Nephron (organoid): ENCODE measurements around the gene SEMA5A.

Experiments used
- H3K27ac Mint-ChIP-seq, 3 experiments: 2 replicates each; pipeline ENCODE4 v1.8.0; 2020; ENCODE audit warnings: mixed read lengths in 3 of 3, mild to moderate bottlenecking in 2 of 3, moderate library complexity in 1 of 3
- H3K27me3 Mint-ChIP-seq: 2 replicates; pipeline ENCODE4 v1.8.0; 2021; ENCODE audit warnings: low read depth, mild to moderate bottlenecking, moderate library complexity, mixed read lengths
- H3K36me3 Mint-ChIP-seq: 2 replicates; pipeline ENCODE4 v1.8.0; 2020; ENCODE audit warnings: low read depth, mixed read lengths
- H3K4me1 Mint-ChIP-seq: 2 replicates; pipeline ENCODE4 v1.8.0; 2020; ENCODE audit warnings: mixed read lengths
- H3K4me3 Mint-ChIP-seq, 3 experiments: 2 replicates each; pipeline ENCODE4 v1.8.0; 2020; ENCODE audit warnings: mild to moderate bottlenecking in 3 of 3, mixed read lengths in 3 of 3, moderate library complexity in 2 of 3
- H3K9me3 Mint-ChIP-seq: 2 replicates; pipeline ENCODE4 v1.8.0; 2020; ENCODE audit warnings: mixed read lengths
- CTCF ChIP-seq, 3 experiments: fragments of 200-600 bp; sonication (generic); IDR thresholded peaks; one replicate each; pipeline ENCODE4 v1.5.0; 2021; ENCODE audit warnings: antibody characterized with exemption in 3 of 3; ENCODE audit not compliant: unreplicated experiment in 3 of 3

Gene SEMA5A

GRCh38 chr5:9347032-9347431 is 198.8 kb downstream of the SEMA5A start:
- no peak overlapping the region for H3K4me3 Mint-ChIP-seq

GRCh38 chr5:9344751-9345240 is 201.1 kb downstream of the SEMA5A start:
- H3K36me3 Mint-ChIP-seq, result peaks cover 4% of the 10 kb centered on the region
- peak overlapping the region in 1 of 3 experiments; percentile 71 for H3K27ac Mint-ChIP-seq
- no peak for TF ChIP-seq CTCF (IDR thresholded peaks at IDR 0.05; ENCODE audit: unreplicated experiment in 3 of 3)
- H3K9me3 Mint-ChIP-seq, result no peaks in the 10 kb centered on the region
- no peak overlapping the region for H3K4me3 Mint-ChIP-seq
- no peaks in the 10 kb centered on the region for H3K27me3 Mint-ChIP-seq
- H3K4me1 Mint-ChIP-seq, result peaks cover 12% of the 10 kb centered on the region

More at GRCh38 chr5:9347032-9347431, 198.8 kb downstream of the SEMA5A start:
- no peak overlapping the region for H3K27ac Mint-ChIP-seq
- no peak for TF ChIP-seq CTCF (IDR thresholded peaks at IDR 0.05; ENCODE audit: unreplicated experiment in 3 of 3)
- no peaks in the 10 kb centered on the region for H3K4me1 Mint-ChIP-seq
- H3K27me3 Mint-ChIP-seq, result no peaks in the 10 kb centered on the region
- H3K9me3 Mint-ChIP-seq, result no peaks in the 10 kb centered on the region
- peaks cover 4% of the 10 kb centered on the region for H3K36me3 Mint-ChIP-seq

GRCh38 chr5:9343146-9343850 is 202.6 kb downstream of the SEMA5A start:
- Mint-ChIP-seq H3K4me3 (no peak overlapping the region), H3K27me3 (no peaks in the 10 kb centered on the region), H3K4me1 (peaks cover 25% of the 10 kb centered on the region), H3K36me3 (peaks cover 4% of the 10 kb centered on the region), H3K27ac (no peak overlapping the region), H3K9me3 (no peaks in the 10 kb centered on the region)
- TF ChIP-seq CTCF (IDR thresholded peaks at IDR 0.05; ENCODE audit: unreplicated experiment in 3 of 3), result no peak

- Mint-ChIP-seq H3K27ac (no peak overlapping the region), H3K9me3 (no peaks in the 10 kb centered on the region), H3K4me3 (no peak overlapping the region), H3K4me1 (peaks cover 32% of the 10 kb centered on the region), H3K36me3 (peaks cover 3% of the 10 kb centered on the region), H3K27me3 (no peaks in the 10 kb centered on the region)
- no peak for TF ChIP-seq CTCF (IDR thresholded peaks at IDR 0.05; ENCODE audit: unreplicated experiment in 3 of 3)
Measured at GRCh38 chr5:9342161-9342787, 203.6 kb downstream of the SEMA5A start.

GRCh38 chr5:9340085-9340484 is 205.8 kb downstream of the SEMA5A start:
- Mint-ChIP-seq H3K4me3 (no peak overlapping the region), H3K9me3 (no peaks in the 10 kb centered on the region), H3K36me3 (peaks cover 9% of the 10 kb centered on the region), H3K27me3 (no peaks in the 10 kb centered on the region), H3K4me1 (peaks cover 32% of the 10 kb centered on the region), H3K27ac (peak overlapping the region in 2 of 3 experiments; percentile 56 to 69)
- no peak for TF ChIP-seq CTCF (IDR thresholded peaks at IDR 0.05; ENCODE audit: unreplicated experiment in 3 of 3)
